HG03095 (cell line): Measurements from ENCODE around the gene PRKAG2.
"Not testable (repeated sequence)": the region's sequence is repeated elsewhere in the genome, so short reads cannot be mapped to it uniquely, and the experiment has no call there.

Source experiments
- ATAC-seq: cut with Tn5 transposase; IDR thresholded peaks from one replicate; pipeline ENCODE4 v1.9.1; 2021; ENCODE audit warnings: moderate library complexity; ENCODE audit not compliant: unreplicated experiment

Gene PRKAG2

GRCh38 chr7:151885202-151885580, 8.3 kb upstream of the PRKAG2 start:
- peak; percentile 25 for ATAC-seq

- peak; percentile 72 for ATAC-seq
These were observed 7.6 kb upstream of the PRKAG2 start for GRCh38 chr7:151884312-151885201.

DNA sequence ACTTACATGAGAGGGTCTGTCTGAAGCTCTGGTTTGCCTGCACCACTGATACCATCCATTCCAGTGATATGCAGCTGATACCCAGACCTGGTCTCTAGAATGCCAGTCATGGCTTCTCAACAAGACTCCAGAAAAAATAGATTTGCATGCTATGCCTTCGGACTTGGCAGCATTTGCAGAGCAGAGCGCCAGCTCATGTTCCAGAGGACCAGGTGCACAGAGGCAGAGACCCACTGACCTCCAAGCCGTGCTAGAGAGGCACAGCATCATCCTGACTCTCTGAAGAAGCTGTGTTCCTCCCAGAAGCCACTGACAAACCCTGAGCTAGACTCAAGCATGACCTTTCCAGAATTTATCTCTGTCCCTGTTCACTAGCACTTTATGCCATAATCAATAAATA, 6.9 kb upstream of the PRKAG2 start:
- ATAC-seq, result no peak

DNA sequence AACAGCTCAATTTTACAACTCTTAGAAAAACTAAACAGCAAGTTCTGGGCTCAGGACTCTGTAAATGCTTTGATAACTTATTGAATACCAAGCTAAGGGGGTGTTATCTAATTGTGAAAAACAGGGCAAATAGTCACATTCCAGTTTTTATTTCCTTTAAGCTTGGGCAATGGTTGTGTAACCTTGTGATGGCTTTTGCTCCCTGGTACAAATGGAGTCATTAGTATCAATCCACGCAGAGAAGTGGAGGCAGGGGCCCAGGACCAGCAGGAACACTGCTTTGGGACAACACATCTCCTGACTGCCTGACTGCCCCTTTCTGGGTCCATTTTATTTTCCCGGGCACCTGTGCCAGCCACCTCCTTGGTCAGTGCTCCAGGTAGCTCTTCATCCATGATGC, 5.8 kb upstream of the PRKAG2 start:
- ATAC-seq, result no peak

DNA sequence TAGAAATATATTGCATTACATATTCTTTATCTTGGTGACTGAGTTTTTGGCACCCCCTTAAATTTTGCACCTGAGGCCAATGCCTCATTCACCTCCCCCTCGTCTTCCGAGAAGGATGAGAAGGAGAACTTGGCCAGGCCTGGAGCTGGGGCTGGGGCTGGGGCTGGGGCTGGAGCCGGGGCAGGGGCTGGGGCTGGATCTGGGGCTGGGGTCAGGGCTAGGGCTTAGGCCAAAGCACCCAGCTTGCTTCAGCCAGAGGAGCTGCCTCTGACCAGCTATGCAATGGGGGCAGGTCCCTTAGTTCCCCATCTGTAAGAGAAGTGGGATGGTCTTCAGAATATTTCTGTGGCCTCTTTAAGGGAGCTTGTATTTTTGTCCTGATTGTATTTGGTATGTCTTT, 3.8 kb upstream of the PRKAG2 start:
- ATAC-seq, result no peak

DNA sequence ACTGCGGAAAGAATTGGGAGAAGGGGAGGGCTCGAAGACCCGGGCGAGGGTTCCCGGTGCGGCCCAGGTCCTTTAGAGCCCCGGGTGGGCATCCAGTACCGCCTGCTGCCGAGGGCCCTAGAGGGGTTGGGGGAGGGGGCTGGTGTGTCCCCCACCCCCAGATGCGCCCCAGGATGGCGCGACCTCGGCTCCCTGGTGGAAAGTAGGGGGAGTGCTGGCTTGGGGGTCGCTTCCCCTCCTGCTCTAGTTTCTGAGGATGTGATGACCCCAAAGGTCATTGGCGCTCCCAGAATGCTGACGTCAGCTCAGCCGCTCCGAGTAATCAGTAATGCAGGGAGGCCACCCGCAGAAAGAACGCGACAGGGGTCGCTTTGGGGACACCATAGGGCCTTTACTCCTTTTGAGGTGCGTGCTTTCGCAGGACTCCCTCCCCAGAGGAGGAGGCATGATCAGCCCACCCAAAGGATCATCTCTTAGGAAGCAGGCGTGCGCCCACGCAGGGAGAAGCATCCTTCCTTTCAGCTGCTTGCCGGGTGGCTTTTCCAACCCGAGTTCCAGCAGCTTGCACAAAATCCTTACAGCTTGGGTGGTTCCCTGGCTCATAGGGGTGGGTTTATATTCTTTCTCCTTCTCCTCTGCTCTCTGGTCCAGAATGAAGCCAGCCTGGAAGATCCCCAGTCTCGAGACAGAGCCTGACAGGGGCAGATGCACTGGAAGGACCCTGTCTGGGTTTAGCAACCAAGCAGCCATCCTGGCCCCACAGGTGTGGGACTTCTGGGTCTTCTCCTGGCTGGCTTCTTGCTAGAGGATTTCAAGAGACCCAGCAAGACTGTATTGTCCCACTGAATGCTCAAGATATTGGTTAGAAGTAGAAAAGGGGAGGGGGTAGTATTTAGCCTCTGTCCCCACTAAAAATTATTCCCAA, 1.3 kb upstream of the PRKAG2 start:
- ATAC-seq, result no peak

DNA sequence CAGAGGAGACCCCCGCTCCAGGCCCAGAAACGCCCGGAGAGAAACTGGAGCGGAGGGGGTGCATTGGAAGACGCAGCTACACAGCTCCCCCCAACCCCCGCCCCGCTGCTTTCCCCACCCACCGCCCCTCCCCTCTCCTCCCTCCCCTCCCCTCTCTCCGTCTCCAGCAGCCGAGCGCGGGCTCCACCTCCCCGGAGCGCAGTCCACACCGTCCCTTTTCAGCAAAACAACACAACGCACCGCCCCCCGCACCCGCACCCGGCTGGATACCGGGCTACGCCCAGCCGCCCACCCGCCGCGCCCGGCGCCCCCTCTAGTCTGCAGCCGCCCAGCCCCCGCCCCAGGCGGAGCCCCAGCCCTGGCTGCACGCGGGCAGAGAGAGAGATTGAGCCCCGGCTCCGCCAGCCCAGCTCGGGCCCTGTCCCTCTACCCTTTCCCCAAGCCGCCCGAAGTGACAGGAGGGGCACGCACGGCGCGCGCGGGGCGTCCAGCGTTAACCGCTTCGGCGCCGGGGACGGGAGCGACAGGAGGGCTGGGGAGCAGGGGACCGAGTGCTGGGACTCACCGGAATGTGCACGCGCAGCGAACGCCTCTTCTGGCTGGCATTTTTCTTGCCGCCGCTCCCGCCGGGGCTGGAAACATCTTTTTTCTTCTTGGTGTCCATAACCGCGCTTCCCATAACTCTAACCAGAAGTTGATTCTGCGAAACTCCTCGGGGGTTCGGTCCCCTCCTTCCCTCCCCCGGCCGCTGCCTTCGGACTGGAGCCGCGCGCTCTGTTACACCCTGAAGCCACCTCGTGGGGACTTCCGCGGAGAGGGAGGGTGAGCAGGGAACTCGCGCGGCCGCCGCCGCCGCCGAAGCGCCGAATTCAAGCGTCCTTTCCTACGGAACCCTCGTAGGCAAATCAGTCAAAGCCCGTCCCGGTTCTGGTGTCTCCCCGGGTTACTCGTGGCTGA, 695 bp downstream of the PRKAG2 start:
- no peak for ATAC-seq

- not testable (repeated sequence) for ATAC-seq
These were observed 2.4 kb downstream of the PRKAG2 start for GRCh38 chr7:151874479-151874878.

DNA sequence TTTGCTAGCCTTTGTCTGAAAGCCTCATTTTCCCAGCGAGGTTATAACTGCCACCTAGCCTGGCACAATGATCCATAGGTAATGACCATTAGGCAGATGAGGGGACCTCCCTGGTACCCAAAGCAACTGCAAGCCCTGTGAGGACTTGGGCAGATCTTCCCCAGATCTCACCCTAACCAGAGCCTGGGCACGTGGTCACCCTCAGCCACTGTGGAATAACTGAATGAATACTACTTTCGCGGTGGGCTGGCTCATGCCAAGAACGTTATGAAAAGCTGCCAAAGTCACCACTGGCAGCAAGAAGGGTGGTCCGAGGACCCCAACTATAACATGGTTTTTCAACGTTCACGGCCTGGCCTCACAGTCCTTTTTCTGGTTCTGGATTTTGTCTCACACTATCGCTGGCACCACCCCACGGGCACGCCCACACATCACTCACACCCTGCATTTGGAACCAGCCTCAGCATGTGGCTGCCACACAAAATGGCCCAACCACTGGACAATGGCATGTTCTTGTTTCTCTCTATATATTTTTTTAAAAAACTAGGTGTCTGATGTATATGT, 3.4 kb downstream of the PRKAG2 start:
- ATAC-seq, result no peak

GRCh38 chr7:151872531-151873401, 4.1 kb downstream of the PRKAG2 start:
- ATAC-seq, result no peak

GRCh38 chr7:151871904-151872303, 5.0 kb downstream of the PRKAG2 start:
- no peak for ATAC-seq

DNA sequence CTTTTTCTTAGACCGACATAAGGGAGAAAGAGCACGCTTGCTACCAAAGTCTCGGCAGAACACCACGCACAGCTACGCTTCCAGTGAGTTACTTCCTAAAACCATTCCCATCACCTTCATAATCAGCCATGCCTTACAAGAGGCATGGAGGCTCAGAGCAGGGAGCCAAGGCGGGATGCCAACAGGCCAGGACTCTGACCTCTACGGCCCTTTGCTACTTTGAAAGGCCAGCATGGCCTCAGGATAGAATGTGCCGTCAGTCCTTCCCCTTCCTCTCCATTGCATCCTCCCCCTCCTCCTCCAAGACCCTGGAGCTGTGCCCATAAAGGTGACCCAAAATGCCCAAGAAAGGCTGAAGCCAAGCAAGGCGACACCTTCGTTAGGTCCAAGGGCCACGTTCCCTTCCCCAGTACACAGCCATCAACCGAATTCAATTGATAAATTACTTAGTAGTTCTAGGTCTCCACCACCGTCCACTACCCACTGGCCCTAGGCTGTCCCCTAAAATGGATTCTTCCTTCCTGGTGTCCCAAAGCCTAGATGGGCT, 5.7 kb downstream of the PRKAG2 start:
- ATAC-seq, result no peak

GRCh38 chr7:151869968-151870918, 6.7 kb downstream of the PRKAG2 start:
- ATAC-seq, result no peak

GRCh38 chr7:151869455-151869854, 7.5 kb downstream of the PRKAG2 start:
- no peak for ATAC-seq

DNA sequence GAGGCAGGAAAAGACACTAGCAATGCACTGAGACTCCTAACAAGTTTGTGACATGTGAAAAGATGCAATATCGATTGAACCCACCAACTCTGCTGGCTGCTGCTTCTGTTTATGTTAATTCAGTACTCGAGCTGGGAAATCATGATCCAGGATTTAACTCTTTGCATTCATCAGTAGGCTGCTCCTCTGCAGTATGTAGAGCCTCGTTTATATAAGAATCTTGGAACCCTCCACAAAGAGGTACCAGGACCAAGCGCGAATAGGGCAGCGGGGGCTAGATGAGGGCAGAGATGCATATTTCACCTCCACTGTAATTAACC, 7.8 kb downstream of the PRKAG2 start:
- no peak for ATAC-seq

DNA sequence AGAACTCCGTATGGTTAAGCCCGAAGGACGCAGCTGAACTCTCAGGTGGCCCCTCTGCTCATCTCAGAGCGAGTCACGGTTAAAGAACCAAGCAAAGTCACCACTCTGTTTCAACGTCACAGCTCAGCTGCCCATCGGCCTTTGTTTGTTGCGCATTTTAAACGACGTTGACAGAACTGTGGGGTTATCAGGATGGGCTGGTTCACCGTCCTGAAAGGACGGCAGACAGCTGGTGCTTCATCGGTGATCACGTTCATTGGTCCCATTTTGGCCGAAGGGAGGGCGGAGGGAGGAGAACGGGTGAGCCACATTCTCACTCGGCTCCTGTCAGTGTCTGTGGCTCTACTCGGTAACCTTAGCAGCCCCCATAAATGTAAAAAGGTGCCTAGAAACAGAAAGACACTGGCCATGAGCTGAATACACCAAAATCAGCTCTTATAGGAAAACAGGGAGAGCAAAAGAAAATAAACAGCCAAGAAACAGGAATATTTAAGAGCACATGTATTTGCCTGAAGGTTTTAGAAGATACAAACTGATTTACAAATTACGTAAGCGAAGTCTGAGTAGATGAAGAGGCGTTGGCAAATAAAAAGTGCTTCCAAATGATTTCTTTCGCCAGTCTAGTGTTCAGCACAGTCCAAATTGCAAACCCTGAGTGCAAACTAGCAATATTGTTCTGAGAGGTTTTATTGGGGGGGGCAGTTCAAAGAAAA, 8.4 kb downstream of the PRKAG2 start:
- no peak for ATAC-seq

GRCh38 chr7:151867912-151868311, 9.0 kb downstream of the PRKAG2 start:
- no peak for ATAC-seq
